Cardiac septum (tissue), 1 donor: ENCODE measurements around the gene IPO11. TPM values are rescaled to one million over a fixed set of nuclear protein-coding genes. Genes with fewer than 3 reads are reported as not detected.

Experiments
- DNase-seq: peaks from one replicate; pipeline ENCODE4 v3.0.0-alpha.2; 2020; ENCODE audit warnings: low spot score
- intact Hi-C: fragments of 100-400 bp; cut with DNase I; formaldehyde crosslinking; loops from one replicate; pipeline ENCODE4 v1.14.0; 2022
- total RNA-seq: library from RNA; stranded (reverse); fragmentation: NEBNext Ultra II Directional; extraction: Animal tissue kit (Norgen Biotek cat#: 25700); gene quantifications from one replicate; pipeline ENCODE4 v1.2.1, GENCODE V29; 2021
- donor health status: DM: no; HTN: no; CAD: no.

Gene IPO11
- total RNA-seq, 1 donor from 2014 or later: 27.4 TPM

GRCh38 chr5:62431735-62432620 is 19.4 kb downstream of the IPO11 start:
- no peak for DNase-seq
- intact Hi-C loops: no loop called here

DNA sequence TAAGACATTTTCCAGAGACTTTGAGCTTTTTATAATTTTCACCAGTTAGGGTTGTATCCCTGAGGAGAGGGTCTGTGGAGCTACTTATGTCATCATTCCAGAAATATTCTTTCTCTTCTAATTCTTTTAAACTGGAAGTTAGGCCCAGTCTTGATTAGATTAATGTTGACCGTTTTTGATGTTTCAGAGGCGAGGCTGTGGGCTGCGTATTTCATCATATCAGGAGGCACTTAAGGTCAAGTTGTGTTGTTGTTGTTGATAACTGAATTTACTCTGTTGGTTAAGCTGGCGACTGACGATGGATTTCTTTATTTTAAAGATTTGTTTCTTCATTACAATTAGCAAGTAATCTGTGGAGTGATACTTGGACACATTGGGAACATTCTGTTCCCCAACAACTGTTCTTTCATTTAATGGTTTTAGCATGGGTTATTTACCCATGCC is 20.1 kb downstream of the IPO11 start:
- intact Hi-C loops: no loop called here
- no peak for DNase-seq

DNA sequence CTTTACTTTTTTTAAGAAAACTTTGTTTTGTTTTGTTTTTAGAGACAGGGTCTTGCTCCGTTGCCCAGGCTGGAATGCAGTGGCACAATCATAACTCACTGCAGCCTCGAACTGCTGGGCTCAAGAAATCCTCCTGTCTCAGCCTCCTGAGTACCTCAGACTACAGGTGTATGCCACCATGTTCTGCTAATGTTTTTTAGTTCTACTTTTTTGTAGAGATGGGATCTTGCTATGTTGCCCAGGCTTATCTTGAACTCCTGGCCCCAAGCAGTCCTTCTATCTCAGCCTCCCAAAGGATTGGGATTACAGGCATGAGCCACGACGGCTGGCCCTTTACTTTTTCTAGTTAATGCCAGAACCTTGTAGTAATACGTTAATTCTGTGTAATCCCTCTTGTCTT is 36.0 kb downstream of the IPO11 start:
- intact Hi-C loops: no loop called here
- DNase-seq: no peak

GRCh38 chr5:62450259-62450658 is 37.7 kb downstream of the IPO11 start:
- DNase-seq: no peak
- intact Hi-C loops: no loop called here

DNA sequence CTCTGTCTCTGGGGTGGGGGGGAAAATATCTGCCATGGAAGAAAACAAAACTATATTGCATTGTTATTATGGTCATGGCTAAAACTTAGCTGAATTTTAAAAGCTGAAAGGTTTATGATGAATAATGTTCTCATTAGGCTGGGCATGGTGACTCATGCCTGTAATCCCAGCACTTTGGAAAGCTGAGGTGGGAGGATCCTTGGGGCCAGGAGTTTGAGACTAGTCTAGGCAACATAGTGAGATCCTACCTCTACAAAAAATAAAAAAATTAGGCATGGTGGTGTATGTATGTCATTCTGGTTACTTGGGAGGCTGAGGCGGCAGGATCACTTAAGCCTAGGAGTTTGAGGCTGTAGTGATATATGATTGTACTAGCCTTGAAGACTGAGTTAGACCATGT is 44.5 kb downstream of the IPO11 start:
- intact Hi-C loops: no loop called here
- no peak for DNase-seq

DNA sequence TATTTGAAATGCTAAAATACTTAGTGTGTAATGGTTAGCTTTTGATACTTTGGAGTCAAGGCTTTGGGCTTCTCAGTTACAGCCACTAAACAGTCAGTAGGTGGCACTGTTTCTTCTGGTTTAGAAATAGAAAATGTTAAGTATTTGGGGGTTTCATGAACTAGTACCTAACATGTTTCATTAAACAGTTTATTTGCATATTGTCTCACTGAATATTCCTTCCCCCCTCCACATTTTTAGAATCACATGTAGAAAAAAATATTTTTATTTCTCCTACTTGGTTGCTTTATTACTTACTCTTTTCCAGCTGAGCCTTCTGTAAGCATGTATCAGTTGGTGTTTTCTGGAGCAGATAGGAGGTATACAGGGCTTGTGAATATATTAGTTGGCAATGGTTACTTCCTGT is 48.0 kb downstream of the IPO11 start:
- intact Hi-C loops: loop anchor here (2.0 to 10.0 kb wide), 2 partner anchors 164 to 318 kb away; no protein-coding TSS in a partner anchor
- DNase-seq: no peak

GRCh38 chr5:62461561-62461960 is 49.0 kb downstream of the IPO11 start:
- intact Hi-C loops: loop anchor here (2.0 to 10.0 kb wide), 2 partner anchors 163 to 317 kb away; no protein-coding TSS in a partner anchor
- no peak for DNase-seq

DNA sequence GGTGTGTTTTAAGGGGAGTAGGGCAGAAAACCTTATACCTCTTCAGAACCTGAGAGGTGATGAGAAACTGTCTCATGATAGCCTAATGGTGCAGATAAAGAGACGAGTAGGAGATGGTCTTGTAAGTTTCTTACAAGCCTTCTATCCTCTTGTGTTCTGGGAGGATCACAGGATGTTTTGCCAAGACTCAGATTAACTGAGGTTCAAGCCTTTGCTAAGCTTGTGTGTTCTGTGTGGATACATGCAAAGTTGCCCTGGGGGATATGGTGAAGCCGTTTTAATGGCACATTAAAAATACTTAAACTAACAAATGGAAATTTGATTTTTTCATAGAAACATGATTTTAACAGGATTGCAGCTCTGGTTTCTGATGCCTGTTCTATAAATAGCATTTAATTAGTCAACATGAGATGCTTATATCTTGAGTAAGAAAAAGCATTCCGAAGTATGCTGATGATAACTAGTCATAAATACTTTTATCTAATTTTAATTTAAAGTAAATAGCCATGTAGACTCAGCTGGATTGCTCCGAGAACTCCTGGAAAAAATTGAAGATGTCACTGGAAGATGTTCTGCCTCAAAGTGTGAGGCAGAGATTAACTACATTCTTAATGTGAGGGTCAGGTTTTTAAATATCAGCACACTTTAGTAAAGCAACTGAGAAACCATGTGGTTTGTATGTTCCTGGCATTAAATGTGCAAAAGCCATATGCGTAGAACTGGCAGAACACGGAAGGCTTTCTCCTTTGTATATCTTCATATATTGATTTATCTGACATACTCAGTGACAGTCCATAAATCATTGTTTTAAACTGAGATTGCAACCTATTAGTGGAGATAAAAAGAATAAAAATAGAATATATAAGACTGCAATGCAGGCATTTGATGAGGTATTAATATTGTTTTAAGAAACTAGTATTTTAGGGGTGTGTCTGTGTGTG is 53.7 kb downstream of the IPO11 start:
- intact Hi-C loops: loop anchor here (10.0 kb wide), 1 partner anchor 159 kb away; no protein-coding TSS in a partner anchor
- DNase-seq: no peak

DNA sequence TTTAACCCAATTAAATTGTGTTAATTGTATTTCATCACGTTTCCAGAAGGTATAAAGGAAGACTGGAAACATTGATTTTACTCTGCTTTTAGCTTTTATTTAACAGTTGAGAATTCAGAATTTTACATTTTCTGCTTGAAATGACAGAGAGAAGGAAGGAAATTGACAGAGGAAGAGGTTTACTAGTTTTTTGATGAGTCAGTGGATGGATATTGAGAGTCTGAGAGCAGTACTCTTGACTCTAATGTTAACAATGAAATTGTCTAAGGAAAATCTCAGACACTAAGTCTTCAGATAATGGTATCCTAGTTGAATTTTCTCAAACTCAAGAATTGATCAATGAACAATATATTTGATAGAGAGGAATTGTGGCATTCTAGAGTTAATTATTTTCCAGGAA is 60.6 kb downstream of the IPO11 start:
- no peak for DNase-seq
- intact Hi-C loops: no loop called here

GRCh38 chr5:62475072-62475471 is 62.5 kb downstream of the IPO11 start:
- no peak for DNase-seq
- intact Hi-C loops: no loop called here

DNA sequence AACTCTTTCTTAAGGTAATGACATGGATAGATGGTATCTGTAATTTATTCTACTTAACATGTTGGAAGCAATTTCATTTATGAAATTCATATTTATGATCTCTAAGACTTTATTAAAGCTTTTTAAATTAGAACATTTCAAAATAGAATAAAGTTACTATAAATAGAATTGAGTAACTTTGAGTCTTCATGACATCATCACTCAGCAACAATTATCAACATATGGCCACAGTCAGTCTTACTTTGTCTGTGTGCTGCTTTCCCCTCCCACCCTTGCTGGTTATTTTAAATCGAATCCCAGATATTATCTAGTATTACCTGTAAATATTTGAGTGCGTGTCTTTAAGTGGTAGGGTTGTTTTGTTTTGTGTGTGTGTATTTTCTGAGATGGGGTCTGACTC is 65.2 kb downstream of the IPO11 start:
- intact Hi-C loops: no loop called here
- no peak for DNase-seq

- no peak for DNase-seq
- intact Hi-C loops: no loop called here
Measured at GRCh38 chr5:62483556-62483955, 71.0 kb downstream of the IPO11 start.

GRCh38 chr5:62486672-62487071 is 74.1 kb downstream of the IPO11 start:
- intact Hi-C loops: no loop called here
- DNase-seq: no peak

- intact Hi-C loops: no loop called here
- DNase-seq: no peak
Measured at GRCh38 chr5:62488531-62488930, 76.0 kb downstream of the IPO11 start.

DNA sequence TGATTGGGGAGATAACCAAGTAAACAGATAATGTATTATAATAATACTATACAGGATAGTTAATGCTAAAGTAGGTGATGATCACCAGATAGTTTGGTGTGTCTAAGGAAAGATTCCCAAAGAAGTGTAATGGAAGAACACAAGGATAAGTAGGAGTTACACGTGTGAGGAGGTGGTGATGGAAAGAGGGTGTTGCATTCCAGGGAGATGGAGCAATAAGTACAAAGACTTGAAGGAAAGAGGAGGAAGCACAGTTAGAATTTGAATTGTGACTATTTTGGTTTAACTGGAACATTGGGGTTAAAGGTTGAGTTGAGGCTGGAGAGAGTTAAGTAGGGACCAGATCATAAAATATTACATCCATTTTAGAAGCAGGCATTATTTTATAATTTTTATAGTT is 76.9 kb downstream of the IPO11 start:
- DNase-seq: no peak
- intact Hi-C loops: no loop called here

DNA sequence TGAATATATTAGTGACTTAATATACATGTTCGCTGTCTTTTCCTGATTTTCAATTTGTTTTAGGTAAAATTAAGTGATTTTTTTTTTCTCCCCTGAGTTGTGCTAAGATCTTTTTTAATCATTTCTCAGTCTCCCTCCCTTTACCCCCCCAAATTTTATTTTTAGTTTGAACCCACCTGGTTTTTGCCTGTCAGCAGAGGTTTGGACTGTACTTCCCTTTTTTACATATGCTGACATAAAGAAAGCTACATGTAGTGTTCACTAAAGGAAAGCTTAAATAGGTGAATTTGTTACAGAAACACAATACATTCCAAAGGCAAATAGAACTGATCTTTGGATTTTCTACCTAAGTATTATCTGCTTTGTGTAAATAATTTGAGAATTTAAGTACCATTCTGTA is 82.2 kb downstream of the IPO11 start:
- intact Hi-C loops: no loop called here
- no peak for DNase-seq

- intact Hi-C loops: no loop called here
- no peak for DNase-seq
Measured at GRCh38 chr5:62496876-62497275, 84.3 kb downstream of the IPO11 start.

GRCh38 chr5:62498961-62499360 is 86.4 kb downstream of the IPO11 start:
- no peak for DNase-seq
- intact Hi-C loops: no loop called here

DNA sequence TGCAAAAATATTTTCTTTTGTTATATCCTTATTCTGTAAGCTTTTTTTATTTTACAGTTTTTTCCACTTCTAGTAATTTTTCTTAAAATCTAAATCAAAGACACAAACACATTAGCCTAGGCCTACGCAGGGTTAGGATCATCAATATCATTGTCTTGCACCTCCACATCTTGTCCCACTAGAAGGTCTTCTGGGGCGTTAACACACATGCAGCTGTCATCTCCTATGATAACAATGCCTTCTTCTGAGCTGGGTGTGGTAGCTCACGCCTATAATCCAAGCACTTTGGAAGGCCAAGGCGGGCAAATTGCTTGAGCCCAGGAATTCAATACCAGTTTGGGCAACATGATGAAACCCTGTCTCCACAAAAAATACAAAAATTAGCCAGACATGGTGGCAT is 87.2 kb downstream of the IPO11 start:
- intact Hi-C loops: no loop called here
- DNase-seq: no peak

GRCh38 chr5:62502456-62503101 is 90.0 kb downstream of the IPO11 start:
- no peak for DNase-seq
- intact Hi-C loops: no loop called here
